Osteoblast (primary cell): Measurements from ENCODE around the gene P3R3URF. TPM values are rescaled to one million over a fixed set of nuclear protein-coding genes. Genes with fewer than 3 reads are reported as not detected.

Experiments used
- DNase-seq: peaks from one replicate; pipeline ENCODE4 v3.0.0; 2011; ENCODE audit warnings: low spot score, mixed read lengths; ENCODE audit not compliant: insufficient read length; ENCODE audit errors: missing footprints
- H2AFZ ChIP-seq: 2 replicates; pipeline ENCODE4 v1.6.0; 2011; ENCODE audit warnings: mild to moderate bottlenecking, low read length
- H3K27ac ChIP-seq: 2 replicates; pipeline ENCODE4 v1.5.1; 2011; ENCODE audit warnings: mild to moderate bottlenecking, low read depth, low read length, moderate library complexity
- H3K27me3 ChIP-seq: 2 replicates; pipeline ENCODE4 v1.6.0; 2012; ENCODE audit warnings: mild to moderate bottlenecking, control low read depth, inconsistent platforms, low read length, moderate library complexity; ENCODE audit not compliant: insufficient read depth
- H3K36me3 ChIP-seq: 2 replicates; pipeline ENCODE4 v1.5.1; 2011; ENCODE audit warnings: mild to moderate bottlenecking, low read length, control low read depth, moderate library complexity; ENCODE audit not compliant: insufficient read depth
- H3K4me1 ChIP-seq: 2 replicates; pipeline ENCODE4 v1.5.1; 2011; ENCODE audit warnings: mild to moderate bottlenecking, low read length, control low read depth, moderate library complexity; ENCODE audit not compliant: insufficient read depth
- H3K4me2 ChIP-seq: 2 replicates; pipeline ENCODE4 v1.6.0; 2011; ENCODE audit warnings: mild to moderate bottlenecking, low read length; ENCODE audit not compliant: insufficient read depth
- H3K4me3 ChIP-seq: fragments of 200-600 bp; sonication (generic); 3 replicates; pipeline ENCODE4 v1.5.1; 2012; ENCODE audit warnings: mild to moderate bottlenecking, low read length, inconsistent platforms; ENCODE audit not compliant: insufficient read depth
- H3K79me2 ChIP-seq: 2 replicates; pipeline ENCODE4 v1.6.0; 2012; ENCODE audit warnings: mild to moderate bottlenecking, low read length, control low read depth, inconsistent platforms; ENCODE audit not compliant: insufficient read depth
- H3K9me3 ChIP-seq: 2 replicates; pipeline ENCODE4 v1.5.1; 2011; ENCODE audit warnings: low read depth, low read length, control low read depth
- H4K20me1 ChIP-seq: 2 replicates; pipeline ENCODE4 v1.6.0; 2012; ENCODE audit warnings: mild to moderate bottlenecking, low read length, control low read depth; ENCODE audit not compliant: insufficient read depth
- total RNA-seq: library from RNA; depleted of rRNA; stranded (reverse); fragments of >200 nt; gene quantifications from 2 replicates; pipeline ENCODE4 v1.2.3, GENCODE V29; 2012
- TF ChIP-seq, protein P1 (sequence below): IDR thresholded peaks from 2 replicates; pipeline ENCODE4 v1.5.1; 2011; ENCODE audit warnings: mild to moderate bottlenecking, low read depth, low read length, moderate library complexity; ENCODE audit errors: extremely low read depth

P3R3URF gene
- total RNA-seq, 1 donor, result not detected

DNA sequence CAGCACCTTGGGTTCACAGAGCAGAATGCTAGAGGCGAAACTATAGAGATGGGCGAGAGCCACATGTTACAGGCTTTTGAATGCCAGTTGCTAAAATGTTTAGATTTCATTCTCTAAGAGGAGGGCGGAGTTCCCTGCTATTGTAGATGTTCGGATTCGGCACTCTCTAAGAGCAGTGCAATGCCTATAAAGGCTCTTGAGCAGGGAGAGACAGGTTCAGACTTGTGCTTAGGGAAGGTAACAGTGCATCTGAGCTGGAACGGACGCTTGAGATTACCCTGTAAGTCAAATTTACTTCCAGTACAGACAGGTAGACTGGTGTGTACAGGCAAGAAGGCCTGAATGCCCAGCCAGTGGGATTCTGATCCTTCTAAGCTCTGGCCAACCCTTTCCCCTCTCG lies 42.2 kb upstream of the P3R3URF start:
- no peak overlapping the region for H3K27ac ChIP-seq
- H3K4me1 ChIP-seq, result no peaks in the 10 kb centered on the region
- peak; percentile 39 for DNase-seq
- no peak overlapping the region for H3K4me3 ChIP-seq
- H3K79me2 ChIP-seq, result no peaks in the 10 kb centered on the region
- H3K4me2 ChIP-seq, result no peak overlapping the region
- no peak overlapping the region for H2AFZ ChIP-seq
- peaks cover 6% of the 10 kb centered on the region for H3K36me3 ChIP-seq
- H4K20me1 ChIP-seq, result no peaks in the 10 kb centered on the region
- no peaks in the 10 kb centered on the region for H3K27me3 ChIP-seq
- TF ChIP-seq, protein P1, sequence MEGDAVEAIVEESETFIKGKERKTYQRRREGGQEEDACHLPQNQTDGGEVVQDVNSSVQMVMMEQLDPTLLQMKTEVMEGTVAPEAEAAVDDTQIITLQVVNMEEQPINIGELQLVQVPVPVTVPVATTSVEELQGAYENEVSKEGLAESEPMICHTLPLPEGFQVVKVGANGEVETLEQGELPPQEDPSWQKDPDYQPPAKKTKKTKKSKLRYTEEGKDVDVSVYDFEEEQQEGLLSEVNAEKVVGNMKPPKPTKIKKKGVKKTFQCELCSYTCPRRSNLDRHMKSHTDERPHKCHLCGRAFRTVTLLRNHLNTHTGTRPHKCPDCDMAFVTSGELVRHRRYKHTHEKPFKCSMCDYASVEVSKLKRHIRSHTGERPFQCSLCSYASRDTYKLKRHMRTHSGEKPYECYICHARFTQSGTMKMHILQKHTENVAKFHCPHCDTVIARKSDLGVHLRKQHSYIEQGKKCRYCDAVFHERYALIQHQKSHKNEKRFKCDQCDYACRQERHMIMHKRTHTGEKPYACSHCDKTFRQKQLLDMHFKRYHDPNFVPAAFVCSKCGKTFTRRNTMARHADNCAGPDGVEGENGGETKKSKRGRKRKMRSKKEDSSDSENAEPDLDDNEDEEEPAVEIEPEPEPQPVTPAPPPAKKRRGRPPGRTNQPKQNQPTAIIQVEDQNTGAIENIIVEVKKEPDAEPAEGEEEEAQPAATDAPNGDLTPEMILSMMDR, result no peak
- no peaks in the 10 kb centered on the region for H3K9me3 ChIP-seq

DNA sequence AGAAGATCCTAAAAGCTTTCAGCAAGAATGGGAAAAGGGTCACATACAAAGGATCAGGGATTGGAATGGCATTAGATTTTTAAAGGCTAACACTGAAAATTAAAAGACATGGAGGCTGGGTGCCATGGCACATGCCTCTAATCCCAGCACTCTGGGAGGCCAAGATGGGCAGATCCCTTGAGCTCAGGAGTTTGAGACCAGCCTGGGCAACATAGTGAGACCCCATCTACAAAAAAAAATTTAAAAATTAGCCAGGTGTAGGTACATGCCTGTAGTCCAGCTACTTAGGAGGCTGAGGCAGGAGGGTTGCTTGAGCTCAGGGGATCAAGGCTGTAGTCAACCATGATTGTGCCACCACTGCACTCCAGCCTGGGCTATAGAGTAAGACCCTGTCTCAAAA lies 39.2 kb upstream of the P3R3URF start:
- Histone ChIP-seq H3K4me3 (no peak overlapping the region), H3K79me2 (no peaks in the 10 kb centered on the region)

DNA sequence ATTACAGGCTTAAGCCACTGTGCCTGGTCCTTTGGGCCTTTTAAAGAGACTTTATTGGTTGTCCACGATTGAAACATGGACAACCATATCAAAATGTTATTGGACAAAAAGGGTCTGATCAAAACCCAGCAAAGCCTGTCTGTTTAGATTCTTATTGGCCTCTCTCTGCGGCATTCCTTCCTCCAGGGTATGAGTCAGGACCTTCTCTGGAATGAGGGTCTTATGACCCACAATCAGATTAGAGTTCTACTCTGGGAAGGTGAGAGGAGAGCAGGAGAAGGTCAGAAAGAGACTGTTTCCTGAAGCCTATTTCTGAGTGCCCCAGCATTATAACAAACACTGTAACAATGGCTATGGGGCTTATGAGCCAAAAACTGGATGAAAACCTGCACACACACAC lies 34.8 kb upstream of the P3R3URF start:
- TF ChIP-seq, protein P1, result no peak
- H3K79me2 ChIP-seq, result no peaks in the 10 kb centered on the region

More for the DNA sequence above, 39.2 kb upstream of the P3R3URF start:
- no peaks in the 10 kb centered on the region for H3K4me1 ChIP-seq
- H2AFZ ChIP-seq, result no peak overlapping the region
- H3K27me3 ChIP-seq, result no peaks in the 10 kb centered on the region
- H3K36me3 ChIP-seq, result no peaks in the 10 kb centered on the region
- no peak overlapping the region for H3K27ac ChIP-seq
- H4K20me1 ChIP-seq, result no peaks in the 10 kb centered on the region
- H3K4me2 ChIP-seq, result no peak overlapping the region
- no peak for DNase-seq
- TF ChIP-seq, protein P1, result no peak
- H3K9me3 ChIP-seq, result no peaks in the 10 kb centered on the region

DNA sequence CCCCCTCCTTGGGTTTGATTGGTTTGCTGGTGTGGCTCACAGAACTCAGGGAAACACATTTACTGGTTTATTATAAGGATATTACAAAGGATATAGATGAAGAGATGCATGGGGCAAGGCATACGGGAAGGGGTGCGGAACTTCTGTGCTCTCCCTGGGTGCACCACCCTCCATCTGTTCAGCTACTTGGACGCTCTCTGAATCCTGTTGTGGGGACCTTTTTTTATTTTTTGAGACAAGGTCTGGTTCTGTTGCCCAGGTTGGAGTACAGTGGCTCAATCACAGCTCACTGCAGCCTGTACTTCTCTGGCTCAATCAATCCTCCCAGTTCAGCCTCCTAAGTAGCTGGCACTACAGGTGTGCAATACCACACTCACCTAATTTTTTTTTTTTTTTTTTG lies 34.3 kb upstream of the P3R3URF start:
- no peaks in the 10 kb centered on the region for H3K79me2 ChIP-seq
- H3K4me1 ChIP-seq, result no peaks in the 10 kb centered on the region
- no peak overlapping the region for H3K4me2 ChIP-seq
- H4K20me1 ChIP-seq, result no peaks in the 10 kb centered on the region
- H3K9me3 ChIP-seq, result no peaks in the 10 kb centered on the region
- DNase-seq, result no peak
- no peak overlapping the region for H3K27ac ChIP-seq
- TF ChIP-seq, protein P1, result no peak
- no peak overlapping the region for H2AFZ ChIP-seq
- no peaks in the 10 kb centered on the region for H3K27me3 ChIP-seq
- H3K4me3 ChIP-seq, result no peak overlapping the region
- H3K36me3 ChIP-seq, result peaks cover 4% of the 10 kb centered on the region

More for the DNA sequence above, 34.8 kb upstream of the P3R3URF start:
- no peak overlapping the region for H3K4me2 ChIP-seq
- H3K9me3 ChIP-seq, result no peaks in the 10 kb centered on the region
- no peak overlapping the region for H3K27ac ChIP-seq
- H3K4me3 ChIP-seq, result no peak overlapping the region
- no peak for DNase-seq
- H2AFZ ChIP-seq, result no peak overlapping the region
- H3K27me3 ChIP-seq, result no peaks in the 10 kb centered on the region
- H3K4me1 ChIP-seq, result no peaks in the 10 kb centered on the region
- H4K20me1 ChIP-seq, result no peaks in the 10 kb centered on the region
- H3K36me3 ChIP-seq, result peaks cover 4% of the 10 kb centered on the region
